Activated CD4-positive, alpha-beta memory T cell treated with anti-CD3 and anti-CD28 coated beads, Interleukin-2, amount 10 ng/mL, durations not matched to agents 7 days and 5 days (primary cell): ENCODE measurements around the gene KIF21A. TPM values are rescaled to one million over a fixed set of nuclear protein-coding genes. Genes with fewer than 3 reads are reported as not detected.

ENCODE experiments used
- CTCF ChIA-PET: fragments of 350-600 bp; sonication (Branson Sonifier 250); formaldehyde crosslinking; loops from one replicate; lab custom pipeline; 2021; ENCODE audit warnings: antibody characterized with exemption, inconsistent platforms; lab: Charles Lee
- POLR2A ChIA-PET: fragments of 350-600 bp; sonication (Branson Sonifier 250); formaldehyde crosslinking; loops from one replicate; lab custom pipeline; 2021; ENCODE audit warnings: antibody characterized with exemption; lab: Charles Lee
- DNase-seq: peaks from one replicate; pipeline ENCODE4 v3.0.0-alpha.2; 2020
- H3K27ac Mint-ChIP-seq: one replicate; pipeline ENCODE4 v1.8.0; 2021; ENCODE audit warnings: mild to moderate bottlenecking, mixed read lengths
- H3K27me3 Mint-ChIP-seq: one replicate; pipeline ENCODE4 v1.8.0; 2021; ENCODE audit warnings: mixed read lengths
- H3K36me3 Mint-ChIP-seq: one replicate; pipeline ENCODE4 v1.8.0; 2021; ENCODE audit warnings: low read depth, mixed read lengths
- H3K4me1 Mint-ChIP-seq: one replicate; pipeline ENCODE4 v1.8.0; 2021; ENCODE audit warnings: mixed read lengths
- H3K4me3 Mint-ChIP-seq: one replicate; pipeline ENCODE4 v1.8.0; 2021; ENCODE audit warnings: mild to moderate bottlenecking, mixed read lengths
- H3K9me3 Mint-ChIP-seq: one replicate; pipeline ENCODE4 v1.8.0; 2021; ENCODE audit warnings: mixed read lengths
- total RNA-seq, 2 experiments: library from RNA; stranded (reverse); gene quantifications; one replicate each; pipeline ENCODE4 v1.2.3, GENCODE V29; 2021

KIF21A gene
- total RNA-seq, 2 experiments from 2014 or later, result 18.4 to 19.7 TPM

GRCh38 chr12:39395866-39396265, 47.1 kb downstream of the KIF21A start:
- no peak for DNase-seq
- H3K27me3 Mint-ChIP-seq, result no peaks in the 10 kb centered on the region
- peaks cover 2% of the 10 kb centered on the region for H3K36me3 Mint-ChIP-seq
- ChIA-PET POLR2A (no interaction called here), CTCF (no interaction called here)
- H3K27ac Mint-ChIP-seq, result no peak overlapping the region
- H3K4me1 Mint-ChIP-seq, result no peaks in the 10 kb centered on the region
- H3K9me3 Mint-ChIP-seq, result no peaks in the 10 kb centered on the region
- H3K4me3 Mint-ChIP-seq, result no peak overlapping the region

- no peak for DNase-seq
- CTCF ChIA-PET, result interaction anchor here (0.9 kb wide), 1 partner anchor 12 kb away, joined by 3 read pairs; no protein-coding TSS in a partner anchor
- Mint-ChIP-seq H3K27ac (no peak overlapping the region), H3K27me3 (no peaks in the 10 kb centered on the region), H3K9me3 (no peaks in the 10 kb centered on the region), H3K4me1 (no peaks in the 10 kb centered on the region), H3K36me3 (peaks cover 2% of the 10 kb centered on the region), H3K4me3 (no peak overlapping the region)
- POLR2A ChIA-PET, result no interaction called here
Measured at GRCh38 chr12:39393890-39394289, 49.0 kb downstream of the KIF21A start.

GRCh38 chr12:39393179-39393578, 49.7 kb downstream of the KIF21A start:
- Mint-ChIP-seq H3K27me3 (no peaks in the 10 kb centered on the region), H3K4me1 (no peaks in the 10 kb centered on the region), H3K4me3 (no peak overlapping the region), H3K36me3 (peaks cover 2% of the 10 kb centered on the region), H3K27ac (no peak overlapping the region), H3K9me3 (no peaks in the 10 kb centered on the region)
- DNase-seq, result no peak
- POLR2A ChIA-PET, result no interaction called here
- CTCF ChIA-PET, result interaction anchor here (0.9 kb wide), 1 partner anchor 13 kb away, joined by 3 read pairs; no protein-coding TSS in a partner anchor

- POLR2A ChIA-PET, result no interaction called here
- CTCF ChIA-PET, result no interaction called here
- H3K36me3 Mint-ChIP-seq, result peaks cover 2% of the 10 kb centered on the region
- H3K4me3 Mint-ChIP-seq, result no peak overlapping the region
- H3K4me1 Mint-ChIP-seq, result no peaks in the 10 kb centered on the region
- no peak overlapping the region for H3K27ac Mint-ChIP-seq
- no peaks in the 10 kb centered on the region for H3K27me3 Mint-ChIP-seq
- no peak for DNase-seq
- H3K9me3 Mint-ChIP-seq, result no peaks in the 10 kb centered on the region
Measured at GRCh38 chr12:39392154-39392925, 50.6 kb downstream of the KIF21A start.

GRCh38 chr12:39390752-39391151, 52.2 kb downstream of the KIF21A start:
- Mint-ChIP-seq H3K9me3 (no peaks in the 10 kb centered on the region), H3K36me3 (peaks cover 2% of the 10 kb centered on the region), H3K27me3 (no peaks in the 10 kb centered on the region), H3K27ac (no peak overlapping the region), H3K4me3 (no peak overlapping the region), H3K4me1 (no peaks in the 10 kb centered on the region)
- POLR2A ChIA-PET, result no interaction called here
- CTCF ChIA-PET, result interaction anchor here (1.0 kb wide), 1 partner anchor 229 kb away, joined by 3 read pairs; the partner anchor contains the start of gene ABCD2
- DNase-seq, result no peak

- POLR2A ChIA-PET, result no interaction called here
- Mint-ChIP-seq H3K27me3 (no peaks in the 10 kb centered on the region), H3K27ac (no peak overlapping the region), H3K4me1 (no peaks in the 10 kb centered on the region), H3K4me3 (no peak overlapping the region), H3K9me3 (no peaks in the 10 kb centered on the region), H3K36me3 (peaks cover 2% of the 10 kb centered on the region)
- CTCF ChIA-PET, result no interaction called here
- DNase-seq, result no peak
Measured at GRCh38 chr12:39389399-39390150, 53.3 kb downstream of the KIF21A start.

GRCh38 chr12:39386335-39386734, 56.6 kb downstream of the KIF21A start:
- ChIA-PET POLR2A (no interaction called here), CTCF (interaction anchor here (1.1 kb wide), 1 partner anchor 625 kb away, joined by 3 read pairs; no protein-coding TSS in a partner anchor)
- H3K9me3 Mint-ChIP-seq, result no peaks in the 10 kb centered on the region
- no peak for DNase-seq
- H3K36me3 Mint-ChIP-seq, result no peaks in the 10 kb centered on the region
- no peak overlapping the region for H3K4me3 Mint-ChIP-seq
- H3K27ac Mint-ChIP-seq, result no peak overlapping the region
- no peaks in the 10 kb centered on the region for H3K4me1 Mint-ChIP-seq
- H3K27me3 Mint-ChIP-seq, result no peaks in the 10 kb centered on the region

- Mint-ChIP-seq H3K36me3 (no peaks in the 10 kb centered on the region), H3K9me3 (no peaks in the 10 kb centered on the region), H3K27ac (no peak overlapping the region), H3K27me3 (no peaks in the 10 kb centered on the region), H3K4me1 (no peaks in the 10 kb centered on the region), H3K4me3 (no peak overlapping the region)
- CTCF ChIA-PET, result no interaction called here
- POLR2A ChIA-PET, result no interaction called here
- DNase-seq, result no peak
Measured at GRCh38 chr12:39383114-39383513, 59.8 kb downstream of the KIF21A start.

- no peaks in the 10 kb centered on the region for H3K9me3 Mint-ChIP-seq
- CTCF ChIA-PET, result no interaction called here
- H3K36me3 Mint-ChIP-seq, result no peaks in the 10 kb centered on the region
- H3K27me3 Mint-ChIP-seq, result no peaks in the 10 kb centered on the region
- H3K4me1 Mint-ChIP-seq, result no peaks in the 10 kb centered on the region
- no peak for DNase-seq
- H3K27ac Mint-ChIP-seq, result no peak overlapping the region
- no peak overlapping the region for H3K4me3 Mint-ChIP-seq
- POLR2A ChIA-PET, result no interaction called here
Measured at GRCh38 chr12:39380090-39380489, 62.8 kb downstream of the KIF21A start.

- no peak overlapping the region for H3K27ac Mint-ChIP-seq
- CTCF ChIA-PET, result no interaction called here
- peaks cover 3% of the 10 kb centered on the region for H3K4me1 Mint-ChIP-seq
- H3K27me3 Mint-ChIP-seq, result no peaks in the 10 kb centered on the region
- POLR2A ChIA-PET, result no interaction called here
- DNase-seq, result no peak
- no peak overlapping the region for H3K4me3 Mint-ChIP-seq
- H3K36me3 Mint-ChIP-seq, result no peaks in the 10 kb centered on the region
- H3K9me3 Mint-ChIP-seq, result no peaks in the 10 kb centered on the region
Measured at GRCh38 chr12:39378341-39378740, 64.6 kb downstream of the KIF21A start.

GRCh38 chr12:39375206-39375808, 67.6 kb downstream of the KIF21A start:
- Mint-ChIP-seq H3K4me3 (no peak overlapping the region), H3K9me3 (peaks cover 6% of the 10 kb centered on the region), H3K36me3 (peaks cover 7% of the 10 kb centered on the region), H3K4me1 (peaks cover 22% of the 10 kb centered on the region), H3K27ac (no peak overlapping the region), H3K27me3 (no peaks in the 10 kb centered on the region)
- CTCF ChIA-PET, result interaction anchor here (0.9 kb wide), 1 partner anchor 102 kb away, joined by 3 read pairs; no protein-coding TSS in a partner anchor
- no peak for DNase-seq
- POLR2A ChIA-PET, result no interaction called here

GRCh38 chr12:39372929-39373328, 70.0 kb downstream of the KIF21A start:
- POLR2A ChIA-PET, result interaction anchor here (1.2 to 1.8 kb wide), 4 partner anchors 30 to 247 kb away, joined by 4 to 9 read pairs (median 6); partner anchors contain the start of genes ABCD2 and KIF21A
- Mint-ChIP-seq H3K4me3 (peak overlapping the region; percentile 16), H3K27me3 (no peaks in the 10 kb centered on the region), H3K36me3 (peaks cover 13% of the 10 kb centered on the region), H3K27ac (peak overlapping the region; percentile 75), H3K9me3 (peaks cover 6% of the 10 kb centered on the region), H3K4me1 (peaks cover 26% of the 10 kb centered on the region)
- peak; percentile 34 for DNase-seq
- CTCF ChIA-PET, result interaction anchor here (1.5 kb wide), 1 partner anchor 12 kb away, joined by 6 read pairs; no protein-coding TSS in a partner anchor
